GM15510 (cell line): ENCODE measurements around the gene ZBTB44.

ENCODE experiments used
- POLR2A ChIP-seq: IDR thresholded peaks from 3 replicates; pipeline ENCODE4 v1.6.1; 2011; ENCODE audit warnings: borderline replicate concordance; ENCODE audit not compliant: insufficient read length; ENCODE audit errors: extremely low read depth

Gene ZBTB44

DNA sequence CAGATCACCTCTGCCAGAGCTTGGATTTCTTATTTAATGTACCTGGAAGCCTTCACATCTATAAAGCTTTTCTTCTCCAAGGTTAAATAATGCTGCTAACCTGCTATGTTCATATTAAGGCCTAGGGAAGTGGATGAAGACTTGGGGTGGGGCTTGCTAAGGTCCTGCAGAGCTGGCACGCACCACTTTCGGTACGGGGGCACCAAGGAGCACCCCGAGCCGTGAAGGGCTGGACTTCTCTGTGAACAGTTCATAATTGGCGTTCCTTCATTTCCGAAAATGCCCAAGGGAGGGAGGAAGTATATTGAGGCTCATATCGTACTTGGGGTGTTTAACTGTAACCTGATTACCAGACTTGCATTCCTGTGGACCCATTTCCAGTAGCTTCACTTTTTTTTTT is 95.6 kb downstream of the ZBTB44 start:
- TF ChIP-seq POLR2A: no peak

DNA sequence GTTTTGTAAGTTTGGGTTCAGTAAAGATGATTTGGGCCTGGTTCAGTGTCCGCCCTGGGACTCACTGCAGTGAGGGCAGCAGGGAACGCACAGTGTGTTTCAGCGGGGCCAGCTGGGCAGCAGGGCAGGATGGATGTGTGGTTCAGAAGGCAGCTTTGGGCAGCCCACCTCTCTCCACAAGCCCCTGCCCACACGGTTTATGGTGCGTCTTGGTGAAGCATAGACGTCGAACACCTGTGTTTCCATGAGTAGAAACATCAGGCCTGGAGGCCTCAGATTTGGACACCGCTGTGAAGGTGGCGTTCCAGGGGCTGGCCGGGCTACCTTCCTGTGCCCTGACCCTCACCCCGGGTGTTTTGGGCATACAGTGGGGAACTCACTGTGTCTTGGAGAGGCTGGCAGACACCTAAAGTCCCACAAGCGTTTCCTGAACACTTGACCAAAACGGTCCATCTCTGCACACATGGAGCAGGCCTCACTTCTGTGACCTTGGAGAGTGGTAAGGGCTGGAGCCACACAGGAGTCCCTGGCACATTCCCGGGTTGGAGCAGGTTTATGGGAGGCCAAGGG is 96.1 kb downstream of the ZBTB44 start:
- no peak for TF ChIP-seq POLR2A

DNA sequence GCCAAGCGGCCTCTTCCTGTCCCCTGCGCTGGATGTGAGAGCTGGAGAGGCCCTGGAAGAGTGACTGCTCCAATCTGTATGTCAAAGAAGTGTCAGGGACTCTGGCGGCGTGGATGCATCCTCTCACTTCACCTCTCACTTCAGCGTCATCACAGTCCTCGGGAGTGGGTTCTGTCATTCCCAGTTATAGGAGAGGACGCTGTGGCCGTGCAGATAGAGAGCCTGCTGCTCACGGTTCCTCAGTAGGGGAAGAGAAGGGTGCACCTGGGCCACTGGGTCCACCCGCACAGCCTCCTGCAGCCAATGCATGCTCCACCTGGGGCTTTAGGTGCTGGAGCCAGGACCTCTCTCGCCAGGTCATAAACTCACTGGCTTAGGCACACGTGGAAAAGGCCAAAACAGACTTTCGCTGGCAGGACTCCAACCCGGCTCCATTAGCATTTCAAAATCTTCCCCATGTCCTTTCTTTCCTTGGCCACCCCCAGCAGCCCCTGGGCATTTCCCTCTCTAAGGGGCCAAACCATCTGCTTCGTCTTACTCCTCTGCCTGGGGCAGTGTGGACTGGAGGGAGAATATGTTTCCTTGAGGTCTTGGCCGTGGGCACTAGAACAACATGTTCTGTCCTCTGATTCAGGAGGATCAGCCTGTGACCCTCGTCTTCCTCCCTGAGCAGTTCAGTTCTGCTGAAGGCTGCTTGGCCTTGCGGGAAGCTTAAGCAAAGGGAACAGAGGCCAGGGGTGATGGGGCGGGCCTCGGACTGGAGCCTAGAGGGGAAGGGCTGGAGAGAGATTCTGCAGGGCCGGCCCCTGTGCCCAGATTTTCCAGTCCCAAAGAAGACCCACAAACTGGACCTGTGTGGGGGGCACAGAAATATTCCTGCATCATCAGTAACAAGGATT is 97.3 kb downstream of the ZBTB44 start:
- no peak for TF ChIP-seq POLR2A

DNA sequence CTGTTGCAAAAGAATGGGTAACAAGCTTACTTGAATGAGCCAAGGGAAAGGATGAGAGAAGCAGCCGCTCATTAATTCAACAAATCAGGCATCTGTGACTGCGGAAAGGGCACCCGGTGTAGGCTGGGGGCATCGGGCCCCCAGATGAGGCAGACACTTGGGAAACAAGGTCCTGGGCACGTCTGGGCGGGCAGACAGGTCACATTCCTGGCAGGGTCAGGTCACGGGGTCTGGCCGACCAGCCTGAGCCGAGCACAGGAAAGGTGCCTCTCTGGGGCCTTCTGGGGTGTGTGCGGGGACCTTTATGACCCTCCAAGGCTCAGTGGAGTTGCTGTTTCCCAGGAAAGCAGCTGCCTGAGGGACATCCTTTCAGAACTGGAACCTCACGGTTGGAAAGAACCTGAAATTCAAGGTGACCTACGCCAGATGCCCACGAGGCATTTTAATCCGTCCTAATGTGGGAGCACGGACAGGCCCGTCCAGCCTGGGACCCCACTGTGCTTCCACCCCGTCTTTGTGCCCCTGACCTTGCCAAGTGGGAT is 98.1 kb downstream of the ZBTB44 start:
- TF ChIP-seq POLR2A: no peak

DNA sequence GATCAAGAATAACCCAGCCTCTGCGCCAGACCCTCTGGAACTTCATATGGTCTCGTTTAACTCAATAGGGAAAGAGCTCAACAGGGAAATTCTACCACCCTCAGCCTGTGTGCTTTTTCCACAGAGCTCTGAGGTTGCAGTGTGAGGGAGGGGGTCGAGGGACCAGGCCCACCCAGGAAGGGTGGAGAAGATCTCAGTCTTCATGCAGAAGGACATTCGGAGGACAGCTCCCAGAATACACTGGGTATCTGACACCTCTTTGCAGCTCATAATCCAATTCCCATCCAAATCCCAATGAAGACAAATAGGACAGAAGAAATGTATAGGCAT is 98.5 kb downstream of the ZBTB44 start:
- no peak for TF ChIP-seq POLR2A

DNA sequence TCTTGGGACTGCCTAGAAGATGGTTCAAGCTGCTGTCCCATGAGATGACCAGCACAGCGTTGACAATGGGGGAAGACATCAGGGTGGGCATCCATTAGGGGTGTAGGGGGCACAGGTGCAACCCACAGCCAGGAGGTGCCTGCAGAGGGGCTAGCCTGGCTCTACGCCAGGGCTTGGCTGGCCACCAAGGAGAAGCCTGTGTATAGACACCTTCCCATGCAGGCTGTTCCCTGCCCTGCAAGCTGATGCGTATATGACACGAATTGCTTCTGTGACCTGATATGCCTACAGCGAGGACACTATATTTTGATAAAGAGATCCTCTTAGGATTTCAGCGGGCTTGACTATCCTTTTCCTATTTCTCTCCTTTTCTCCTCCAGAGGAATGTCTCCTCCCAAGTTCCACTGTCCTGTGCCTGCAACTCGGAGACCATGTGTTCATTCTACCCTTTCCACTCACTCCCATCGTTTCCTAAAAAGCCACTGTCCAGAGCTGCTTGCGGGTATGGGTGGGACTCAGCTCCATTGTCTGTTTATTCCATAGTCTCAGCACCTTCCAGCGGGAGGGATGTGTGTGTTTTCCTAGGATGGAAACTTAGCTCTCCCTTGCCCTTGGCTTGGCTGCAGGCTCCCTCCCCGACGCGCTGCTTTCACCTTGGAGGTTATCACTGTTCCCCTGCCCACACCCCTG is 99.0 kb downstream of the ZBTB44 start:
- no peak for TF ChIP-seq POLR2A

DNA sequence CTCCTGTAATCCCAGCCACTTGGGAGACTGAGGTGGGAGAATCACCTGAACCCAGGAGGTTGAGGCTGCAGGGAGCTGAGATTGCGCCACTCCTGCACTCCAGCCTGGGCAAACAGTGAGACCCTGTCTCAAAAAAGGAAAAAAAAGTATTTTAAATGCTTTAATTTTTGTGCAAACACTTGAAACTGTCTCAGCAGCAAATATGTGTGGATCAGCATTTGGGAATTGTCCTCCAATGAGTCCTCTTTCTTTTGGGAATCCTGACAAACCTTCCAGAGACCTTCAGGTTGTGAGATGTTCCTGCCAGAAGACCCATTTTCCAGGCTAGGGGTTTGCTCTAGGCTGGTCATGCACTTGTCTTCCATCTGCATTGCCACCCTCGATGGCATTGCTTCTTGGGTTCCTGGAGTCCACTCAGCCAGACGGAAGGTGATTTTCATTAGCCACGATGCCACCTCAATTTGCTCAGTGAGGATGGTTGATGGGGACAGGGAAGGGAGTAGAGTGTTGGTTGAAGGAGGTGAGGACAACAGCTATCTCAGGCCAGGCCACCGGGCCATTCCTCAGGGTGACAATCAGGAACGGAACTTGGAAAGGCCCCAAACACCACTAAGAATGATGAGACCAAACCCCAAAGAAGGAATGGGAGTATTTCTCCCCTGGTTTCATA is 99.7 kb downstream of the ZBTB44 start:
- TF ChIP-seq POLR2A: no peak

DNA sequence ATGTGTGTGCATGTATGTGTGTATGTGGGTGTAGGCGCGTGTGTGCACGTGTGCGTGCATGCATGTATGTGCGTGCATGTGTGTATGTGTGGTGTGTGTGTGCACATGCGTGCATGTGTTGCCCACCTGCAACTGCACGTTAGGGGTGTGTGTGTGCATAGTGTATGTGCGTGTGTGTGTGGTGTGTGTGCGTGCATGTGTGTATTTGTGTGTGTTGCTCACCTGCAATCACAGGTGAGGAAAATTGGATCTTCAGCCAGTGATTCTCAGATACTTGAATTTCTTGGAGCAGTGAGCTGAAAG is 100.8 kb downstream of the ZBTB44 start:
- TF ChIP-seq POLR2A: no peak

DNA sequence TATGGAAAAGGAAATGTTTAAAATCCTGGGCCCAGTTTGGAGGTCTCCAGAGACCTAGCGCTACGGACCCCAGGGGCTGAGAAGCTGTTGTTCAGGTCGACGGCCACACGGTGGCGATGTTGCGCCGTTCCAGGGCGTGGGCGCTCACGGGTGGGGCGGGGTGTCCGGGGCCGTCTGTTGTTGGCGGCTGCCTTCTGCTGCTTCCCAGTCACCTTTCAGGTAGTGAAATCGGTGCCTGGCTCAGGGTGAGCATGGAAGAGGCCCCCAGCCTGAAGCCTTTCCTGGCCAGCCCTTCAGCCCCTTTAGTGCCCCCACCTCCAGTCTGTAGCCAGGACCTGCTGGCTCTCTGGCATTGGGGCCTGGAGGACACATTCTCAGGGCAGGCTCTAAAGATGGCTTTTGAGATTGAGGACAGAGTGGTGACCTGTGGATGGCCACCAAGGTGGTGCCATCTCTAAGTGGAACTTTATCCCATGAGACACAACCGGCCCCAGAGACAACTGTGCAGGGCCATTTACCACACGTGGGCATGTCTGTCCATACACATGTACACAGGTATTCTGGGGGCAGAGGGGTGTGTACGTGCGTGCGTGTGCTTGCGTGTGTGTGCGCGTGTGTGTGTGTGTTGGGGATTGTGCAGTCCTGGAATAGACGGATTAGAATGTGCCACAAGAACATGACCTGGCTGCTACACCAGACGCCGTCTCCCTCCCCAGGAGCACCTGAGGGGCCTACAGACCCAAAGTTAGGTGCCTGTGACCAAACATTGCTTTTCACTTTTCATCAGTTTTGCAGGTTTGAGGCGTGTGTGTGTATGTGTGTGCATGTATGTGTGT is 101.4 kb downstream of the ZBTB44 start:
- no peak for TF ChIP-seq POLR2A

DNA sequence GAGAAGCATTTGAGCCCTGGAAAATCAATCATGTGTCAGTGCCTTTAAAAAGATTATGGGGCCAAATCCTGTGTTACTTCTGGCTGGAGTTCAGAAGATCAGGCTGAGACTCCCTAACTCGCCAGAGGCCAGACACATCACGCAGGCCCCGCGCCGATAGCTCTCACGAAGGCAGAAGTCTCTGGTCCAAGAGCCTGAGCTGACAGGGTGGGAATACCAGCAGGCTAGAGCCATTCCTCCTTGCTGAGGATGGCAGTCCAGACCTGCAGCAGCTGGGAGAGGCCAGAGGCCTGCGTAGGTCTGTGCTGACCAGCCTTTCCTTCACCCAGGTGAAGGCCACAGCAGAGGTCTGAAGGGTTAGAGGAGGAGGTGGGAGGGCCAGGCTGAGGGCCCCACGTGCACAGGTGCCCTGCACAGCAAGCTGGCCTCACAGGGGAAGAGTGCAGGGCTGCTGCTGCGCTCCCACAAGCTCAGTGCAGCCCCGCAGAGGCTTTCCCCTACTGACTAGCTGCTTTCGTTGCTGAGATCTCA is 102.2 kb downstream of the ZBTB44 start:
- no peak for TF ChIP-seq POLR2A

DNA sequence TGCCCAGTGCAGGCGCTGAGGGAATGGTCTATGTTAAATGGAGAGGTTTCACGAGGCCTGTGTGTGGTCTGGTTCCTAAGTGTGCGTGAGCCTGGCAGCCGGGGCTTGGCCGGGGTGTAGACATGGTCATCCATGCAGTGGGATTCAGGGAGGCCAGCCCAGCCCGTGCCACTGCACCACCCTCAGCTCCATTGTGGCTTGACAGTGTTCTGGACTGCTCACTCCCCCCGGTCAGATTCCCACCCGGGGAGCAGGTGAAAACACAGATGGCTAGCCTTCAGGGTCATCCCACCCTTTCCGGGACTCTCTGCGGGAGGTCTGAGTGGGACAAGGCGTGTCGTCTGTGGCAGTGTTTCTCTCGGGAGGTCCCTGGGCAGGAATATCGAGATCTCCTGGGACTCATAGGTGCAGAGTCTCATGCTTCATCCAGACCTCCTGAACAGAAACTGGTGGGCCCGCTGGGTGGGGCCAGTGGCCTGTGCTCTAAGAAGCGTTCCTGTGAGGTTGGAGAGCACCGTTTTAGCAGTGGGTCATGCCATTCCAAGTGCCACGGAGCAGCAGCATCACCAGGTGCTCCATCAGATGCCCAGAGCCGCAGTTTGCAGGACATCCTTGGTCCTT is 102.8 kb downstream of the ZBTB44 start:
- no peak for TF ChIP-seq POLR2A

DNA sequence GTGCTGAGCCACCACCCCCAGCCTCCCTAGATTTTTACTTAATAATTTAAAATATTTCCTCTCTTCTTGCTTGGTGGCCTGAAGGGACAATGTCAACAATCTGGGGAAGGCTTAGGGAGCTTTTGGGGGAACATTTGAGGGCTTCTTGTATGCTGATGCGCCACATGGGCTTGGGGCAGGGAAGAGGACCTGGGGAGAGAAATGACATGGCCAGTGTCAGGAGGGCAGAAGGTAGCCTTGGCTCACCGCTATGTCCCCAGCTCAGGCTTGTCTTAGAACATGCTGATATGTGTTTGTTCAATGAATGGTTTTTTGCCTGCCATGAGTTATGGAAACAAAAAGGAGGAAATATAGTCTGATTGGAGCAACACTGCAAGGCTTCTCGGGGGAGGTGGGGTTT is 103.6 kb downstream of the ZBTB44 start:
- TF ChIP-seq POLR2A: no peak

DNA sequence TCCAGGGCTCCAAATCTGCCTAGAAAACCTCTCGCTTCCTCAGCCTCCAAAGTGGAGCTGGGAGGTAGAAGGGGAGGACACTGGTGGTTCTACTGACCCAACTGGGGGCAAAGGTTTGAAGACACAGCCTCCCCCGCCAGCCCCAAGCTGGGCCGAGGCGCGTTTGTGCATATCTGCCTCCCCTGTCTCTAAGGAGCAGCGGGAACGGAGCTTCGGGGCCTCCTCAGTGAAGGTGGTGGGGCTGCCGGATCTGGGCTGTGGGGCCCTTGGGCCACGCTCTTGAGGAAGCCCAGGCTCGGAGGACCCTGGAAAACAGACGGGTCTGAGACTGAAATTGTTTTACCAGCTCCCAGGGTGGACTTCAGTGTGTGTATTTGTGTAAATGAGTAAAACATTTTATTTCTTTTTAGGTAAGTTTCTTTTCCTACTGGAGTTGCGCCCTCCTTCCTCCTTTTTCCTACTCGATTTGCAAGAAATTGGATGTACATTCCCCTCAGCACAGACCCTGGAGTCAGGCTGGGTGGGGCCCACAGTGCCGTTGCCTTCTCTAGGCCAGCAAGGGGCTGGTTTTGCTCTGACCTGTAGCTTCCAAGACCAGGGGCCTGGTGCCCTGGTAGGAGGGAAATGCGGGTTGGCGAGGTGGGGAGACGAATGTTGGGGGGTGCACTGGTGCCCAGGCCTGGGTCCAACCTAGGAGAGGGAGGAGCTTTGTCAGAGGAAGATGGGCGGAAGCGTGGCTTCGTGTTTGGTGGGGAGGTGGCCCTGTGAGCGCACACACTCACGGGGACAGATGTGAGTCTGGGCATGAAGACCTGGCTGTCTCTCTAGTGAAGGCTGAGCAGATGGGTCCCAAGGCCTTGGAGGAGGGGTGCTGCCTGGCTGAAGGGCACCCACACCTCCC is 104.5 kb downstream of the ZBTB44 start:
- no peak for TF ChIP-seq POLR2A
